ENCODE data around the gene CAPZA3.
"Not testable (repeated sequence)": the region's sequence is repeated elsewhere in the genome, so short reads cannot be mapped to it uniquely, and the experiment has no call there.

CAPZA3 gene

GRCh38 chr12:18782827-18783226 lies 44.9 kb downstream of the CAPZA3 start:
- TF ChIP-seq CTCF (IDR thresholded peaks at IDR 0.05; ENCODE audit: low read length): no peak
- TF ChIP-seq EZH2 (optimal IDR thresholded peaks at IDR 0.05; ENCODE audit: low read depth, low read length): no peak
- TF ChIP-seq EZH2phosphoT487 (IDR thresholded peaks at IDR 0.05; ENCODE audit: low read length): no peak
- H3K27ac ChIP-seq (ENCODE audit: low read length): no peak overlapping the region
- H3K4me3 ChIP-seq (ENCODE audit: low read length): no peak overlapping the region
- no peaks in the 10 kb centered on the region for H4K20me1 ChIP-seq (ENCODE audit: insufficient read depth, low read length)
- no peaks in the 10 kb centered on the region for H3K9me2 ChIP-seq (replicated peaks; ENCODE audit: insufficient read depth, low read length)
- no peaks in the 10 kb centered on the region for H3K79me2 ChIP-seq (ENCODE audit: low read length)
- H3K9me3 ChIP-seq (replicated peaks; ENCODE audit: insufficient read depth, low read length): no peaks in the 10 kb centered on the region
- no peaks in the 10 kb centered on the region for H3K36me3 ChIP-seq (replicated peaks; ENCODE audit: insufficient read depth, low read length)
- no peaks in the 10 kb centered on the region for H3K27me3 ChIP-seq (replicated peaks; ENCODE audit: insufficient read depth, low read length)
- DNase-seq: no peak
- no peak overlapping the region for H3K4me2 ChIP-seq (ENCODE audit: low read depth, low read length)
- H3F3A ChIP-seq (ENCODE audit: insufficient read depth, low read length): no peaks in the 10 kb centered on the region
- H2AFZ ChIP-seq (ENCODE audit: low read length): no peak overlapping the region
- no peak overlapping the region for H3K9ac ChIP-seq (ENCODE audit: low read length)
- no peaks in the 10 kb centered on the region for H3K4me1 ChIP-seq (ENCODE audit: low read length)

GRCh38 chr12:18785465-18785864 lies 47.5 kb downstream of the CAPZA3 start:
- not testable (repeated sequence) for DNase-seq; H3K9me2 ChIP-seq (replicated peaks; ENCODE audit: insufficient read depth, low read length); H4K20me1 ChIP-seq (ENCODE audit: insufficient read depth, low read length); H3K79me2 ChIP-seq (ENCODE audit: low read length); H3K27me3 ChIP-seq (replicated peaks; ENCODE audit: insufficient read depth, low read length); H3K4me1 ChIP-seq (ENCODE audit: low read length); H3K9ac ChIP-seq (ENCODE audit: low read length); H3K27ac ChIP-seq (ENCODE audit: low read length); H3K36me3 ChIP-seq (replicated peaks; ENCODE audit: insufficient read depth, low read length); H3F3A ChIP-seq (ENCODE audit: insufficient read depth, low read length); H2AFZ ChIP-seq (ENCODE audit: low read length); H3K4me2 ChIP-seq (ENCODE audit: low read depth, low read length); H3K4me3 ChIP-seq (ENCODE audit: low read length); H3K9me3 ChIP-seq (replicated peaks; ENCODE audit: insufficient read depth, low read length)
